ENCODE results near the gene MAPT.
A peak's percentile ranks its signal among the peaks of the same experiment; 100 is the strongest.

DNA sequence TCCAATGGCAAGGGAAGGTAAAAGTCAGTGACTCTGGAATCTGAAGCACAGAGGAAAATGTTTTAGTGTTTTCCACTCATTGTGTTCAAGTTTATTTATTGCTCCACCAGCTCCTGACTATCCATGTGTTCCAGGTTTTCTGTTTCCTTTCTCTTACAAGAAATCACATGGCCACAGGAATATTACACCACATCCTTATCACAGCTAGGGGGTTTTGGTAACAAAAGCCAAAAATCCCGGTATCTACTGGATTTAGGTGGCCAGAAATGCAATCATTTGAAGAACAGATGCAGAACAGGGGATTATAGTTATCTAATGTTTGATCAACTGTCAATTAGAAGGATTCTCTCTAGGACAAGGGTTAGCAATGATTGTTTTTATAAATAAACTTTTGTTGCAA lies 152.6 kb downstream of the MAPT start:
- TF ChIP-seq, protein P1, sequence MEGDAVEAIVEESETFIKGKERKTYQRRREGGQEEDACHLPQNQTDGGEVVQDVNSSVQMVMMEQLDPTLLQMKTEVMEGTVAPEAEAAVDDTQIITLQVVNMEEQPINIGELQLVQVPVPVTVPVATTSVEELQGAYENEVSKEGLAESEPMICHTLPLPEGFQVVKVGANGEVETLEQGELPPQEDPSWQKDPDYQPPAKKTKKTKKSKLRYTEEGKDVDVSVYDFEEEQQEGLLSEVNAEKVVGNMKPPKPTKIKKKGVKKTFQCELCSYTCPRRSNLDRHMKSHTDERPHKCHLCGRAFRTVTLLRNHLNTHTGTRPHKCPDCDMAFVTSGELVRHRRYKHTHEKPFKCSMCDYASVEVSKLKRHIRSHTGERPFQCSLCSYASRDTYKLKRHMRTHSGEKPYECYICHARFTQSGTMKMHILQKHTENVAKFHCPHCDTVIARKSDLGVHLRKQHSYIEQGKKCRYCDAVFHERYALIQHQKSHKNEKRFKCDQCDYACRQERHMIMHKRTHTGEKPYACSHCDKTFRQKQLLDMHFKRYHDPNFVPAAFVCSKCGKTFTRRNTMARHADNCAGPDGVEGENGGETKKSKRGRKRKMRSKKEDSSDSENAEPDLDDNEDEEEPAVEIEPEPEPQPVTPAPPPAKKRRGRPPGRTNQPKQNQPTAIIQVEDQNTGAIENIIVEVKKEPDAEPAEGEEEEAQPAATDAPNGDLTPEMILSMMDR (IDR thresholded peaks at IDR 0.05) = peak in 1 of 3 experiments; percentile 24
- no peak for TF ChIP-seq POLR2A (IDR thresholded peaks at IDR 0.05)

Measured in testis (tissue), 2 donors.